Mammary epithelial cell (primary cell): ENCODE measurements around the gene KATNAL2.

ENCODE experiments used
- CTCF ChIP-seq, 2 donors: IDR thresholded peaks in 1 of 2; conservative IDR thresholded peaks in 1 of 2; 2 replicates each; pipeline ENCODE4 v1.5.1; 2011 to 2012; ENCODE audit warnings: inconsistent platforms in 2 of 2, low read length in 2 of 2, mild to moderate bottlenecking in 2 of 2, control low read depth in 1 of 2, low read depth in 1 of 2; ENCODE audit not compliant: insufficient read depth in 1 of 2; ENCODE audit errors: extremely low read depth in 1 of 2
- EZH2 ChIP-seq: IDR thresholded peaks from 2 replicates; pipeline ENCODE4 v1.6.1; 2012; ENCODE audit warnings: low read length, inconsistent platforms, borderline replicate concordance

GRCh38 chr18:47040982-47041381 is 123.6 kb downstream of the KATNAL2 start:
- no peak for TF ChIP-seq CTCF (conservative IDR thresholded peaks at IDR 0.05 in 1 of 2, IDR thresholded peaks at IDR 0.05 in 1 of 2; ENCODE audit: extremely low read depth in 1 of 2, insufficient read depth in 1 of 2, low read depth in 1 of 2, low read length in 2 of 2)
- TF ChIP-seq EZH2 = no peak
